ENCODE data around the gene PRPF19. TPM values are rescaled to one million over a fixed set of nuclear protein-coding genes. Genes with fewer than 3 reads are reported as not detected.
A peak's percentile ranks its signal among the peaks of the same experiment; 100 is the strongest.

The PRPF19 gene
- total and polyA plus RNA-seq, 9 of the 15 experiments (the other 6 are each of a cell fraction or from before 2014, with no cell fraction given) = 9.4 to 212 (median 73.2) TPM

DNA sequence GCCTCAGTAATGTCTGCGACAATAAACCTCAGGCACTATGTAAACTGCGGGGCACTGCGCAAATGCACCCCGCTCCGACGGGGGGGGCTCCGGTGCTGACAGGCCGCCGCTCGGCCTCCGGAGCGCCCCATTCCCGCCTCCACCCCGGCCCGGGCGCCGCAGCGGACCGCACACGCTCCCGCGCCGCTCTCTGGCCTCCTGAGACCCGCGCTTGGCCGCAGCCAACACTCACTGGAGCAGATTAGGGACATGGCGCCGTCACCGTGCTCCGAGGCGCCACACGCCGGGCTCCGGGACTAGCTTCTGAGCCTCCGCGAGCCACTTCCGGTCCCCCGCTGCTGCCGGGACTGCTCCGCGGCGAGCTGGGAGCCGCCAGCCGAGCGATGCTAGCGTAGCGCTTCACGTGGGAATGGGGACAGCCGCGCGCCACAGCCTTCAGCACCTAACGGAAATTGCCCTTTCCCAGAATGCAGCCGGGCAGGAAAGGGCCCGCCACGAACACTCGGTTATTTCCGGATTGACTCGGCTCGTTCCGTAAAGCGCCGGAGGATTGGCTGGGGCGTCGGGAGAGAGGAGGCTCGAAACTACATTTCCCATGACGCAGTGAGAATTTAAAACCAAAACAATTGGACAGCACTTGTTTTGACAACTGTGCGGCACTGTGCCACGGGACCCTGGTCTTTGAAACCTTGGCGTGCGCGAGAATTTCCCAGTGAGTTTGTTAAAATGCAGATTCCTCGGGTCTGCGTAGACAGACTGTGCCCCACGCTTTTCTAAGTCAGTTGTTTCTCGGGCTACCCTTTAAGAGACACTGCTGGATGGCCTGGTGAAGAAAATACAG is at the start of gene PRPF19 (continued):
- TF ChIP-seq PCBP2 (IDR thresholded peaks at IDR 0.05; ENCODE audit: low read depth, low read length, poor library complexity, severe bottlenecking) = no peak
- TF ChIP-seq SIRT6 (IDR thresholded peaks at IDR 0.05; ENCODE audit: low read depth, low read length) = no peak
- TF ChIP-seq, protein P1, sequence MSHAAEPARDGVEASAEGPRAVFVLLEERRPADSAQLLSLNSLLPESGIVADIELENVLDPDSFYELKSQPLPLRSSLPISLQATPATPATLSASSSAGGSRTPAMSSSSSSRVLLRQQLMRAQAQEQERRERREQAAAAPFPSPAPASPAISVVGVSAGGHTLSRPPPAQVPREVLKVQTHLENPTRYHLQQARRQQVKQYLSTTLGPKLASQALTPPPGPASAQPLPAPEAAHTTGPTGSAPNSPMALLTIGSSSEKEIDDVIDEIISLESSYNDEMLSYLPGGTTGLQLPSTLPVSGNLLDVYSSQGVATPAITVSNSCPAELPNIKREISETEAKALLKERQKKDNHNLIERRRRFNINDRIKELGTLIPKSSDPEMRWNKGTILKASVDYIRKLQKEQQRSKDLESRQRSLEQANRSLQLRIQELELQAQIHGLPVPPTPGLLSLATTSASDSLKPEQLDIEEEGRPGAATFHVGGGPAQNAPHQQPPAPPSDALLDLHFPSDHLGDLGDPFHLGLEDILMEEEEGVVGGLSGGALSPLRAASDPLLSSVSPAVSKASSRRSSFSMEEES (CRISPR knock-in tag; IDR thresholded peaks at IDR 0.05) = no peak
- TF ChIP-seq NFIC (IDR thresholded peaks at IDR 0.05) = peak; percentile 20; the same call in 1 of the 2 replicates
- TF ChIP-seq, protein P2, sequence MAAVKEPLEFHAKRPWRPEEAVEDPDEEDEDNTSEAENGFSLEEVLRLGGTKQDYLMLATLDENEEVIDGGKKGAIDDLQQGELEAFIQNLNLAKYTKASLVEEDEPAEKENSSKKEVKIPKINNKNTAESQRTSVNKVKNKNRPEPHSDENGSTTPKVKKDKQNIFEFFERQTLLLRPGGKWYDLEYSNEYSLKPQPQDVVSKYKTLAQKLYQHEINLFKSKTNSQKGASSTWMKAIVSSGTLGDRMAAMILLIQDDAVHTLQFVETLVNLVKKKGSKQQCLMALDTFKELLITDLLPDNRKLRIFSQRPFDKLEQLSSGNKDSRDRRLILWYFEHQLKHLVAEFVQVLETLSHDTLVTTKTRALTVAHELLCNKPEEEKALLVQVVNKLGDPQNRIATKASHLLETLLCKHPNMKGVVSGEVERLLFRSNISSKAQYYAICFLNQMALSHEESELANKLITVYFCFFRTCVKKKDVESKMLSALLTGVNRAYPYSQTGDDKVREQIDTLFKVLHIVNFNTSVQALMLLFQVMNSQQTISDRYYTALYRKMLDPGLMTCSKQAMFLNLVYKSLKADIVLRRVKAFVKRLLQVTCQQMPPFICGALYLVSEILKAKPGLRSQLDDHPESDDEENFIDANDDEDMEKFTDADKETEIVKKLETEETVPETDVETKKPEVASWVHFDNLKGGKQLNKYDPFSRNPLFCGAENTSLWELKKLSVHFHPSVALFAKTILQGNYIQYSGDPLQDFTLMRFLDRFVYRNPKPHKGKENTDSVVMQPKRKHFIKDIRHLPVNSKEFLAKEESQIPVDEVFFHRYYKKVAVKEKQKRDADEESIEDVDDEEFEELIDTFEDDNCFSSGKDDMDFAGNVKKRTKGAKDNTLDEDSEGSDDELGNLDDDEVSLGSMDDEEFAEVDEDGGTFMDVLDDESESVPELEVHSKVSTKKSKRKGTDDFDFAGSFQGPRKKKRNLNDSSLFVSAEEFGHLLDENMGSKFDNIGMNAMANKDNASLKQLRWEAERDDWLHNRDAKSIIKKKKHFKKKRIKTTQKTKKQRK (IDR thresholded peaks at IDR 0.05; ENCODE audit: borderline replicate concordance, low read depth, low read length) = no peak
- no peak for TF ChIP-seq ZC3H4 (CRISPR knock-in tag; IDR thresholded peaks at IDR 0.05; ENCODE audit: borderline replicate concordance)
- TF ChIP-seq, protein P3, sequence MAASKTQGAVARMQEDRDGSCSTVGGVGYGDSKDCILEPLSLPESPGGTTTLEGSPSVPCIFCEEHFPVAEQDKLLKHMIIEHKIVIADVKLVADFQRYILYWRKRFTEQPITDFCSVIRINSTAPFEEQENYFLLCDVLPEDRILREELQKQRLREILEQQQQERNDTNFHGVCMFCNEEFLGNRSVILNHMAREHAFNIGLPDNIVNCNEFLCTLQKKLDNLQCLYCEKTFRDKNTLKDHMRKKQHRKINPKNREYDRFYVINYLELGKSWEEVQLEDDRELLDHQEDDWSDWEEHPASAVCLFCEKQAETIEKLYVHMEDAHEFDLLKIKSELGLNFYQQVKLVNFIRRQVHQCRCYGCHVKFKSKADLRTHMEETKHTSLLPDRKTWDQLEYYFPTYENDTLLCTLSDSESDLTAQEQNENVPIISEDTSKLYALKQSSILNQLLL (CRISPR knock-in tag; IDR thresholded peaks at IDR 0.05; ENCODE audit: borderline replicate concordance) = no peak
- no peak for TF ChIP-seq DNMT1 (IDR thresholded peaks at IDR 0.05)
- no peak for TF ChIP-seq HMG20B (CRISPR knock-in tag; IDR thresholded peaks at IDR 0.05)
- TF ChIP-seq, protein P4, sequence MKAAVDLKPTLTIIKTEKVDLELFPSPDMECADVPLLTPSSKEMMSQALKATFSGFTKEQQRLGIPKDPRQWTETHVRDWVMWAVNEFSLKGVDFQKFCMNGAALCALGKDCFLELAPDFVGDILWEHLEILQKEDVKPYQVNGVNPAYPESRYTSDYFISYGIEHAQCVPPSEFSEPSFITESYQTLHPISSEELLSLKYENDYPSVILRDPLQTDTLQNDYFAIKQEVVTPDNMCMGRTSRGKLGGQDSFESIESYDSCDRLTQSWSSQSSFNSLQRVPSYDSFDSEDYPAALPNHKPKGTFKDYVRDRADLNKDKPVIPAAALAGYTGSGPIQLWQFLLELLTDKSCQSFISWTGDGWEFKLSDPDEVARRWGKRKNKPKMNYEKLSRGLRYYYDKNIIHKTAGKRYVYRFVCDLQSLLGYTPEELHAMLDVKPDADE (conservative IDR thresholded peaks at IDR 0.05; ENCODE audit: control insufficient read depth, low read depth, low read length) = peak; percentile 79
- TF ChIP-seq CHD4 (IDR thresholded peaks at IDR 0.05; ENCODE audit: insufficient read depth, insufficient replicate concordance, low read depth, low read length, poor library complexity, severe bottlenecking) = no peak
